Measurements from ENCODE around the gene TIGIT.

The TIGIT gene

GRCh38 chr3:114355653-114356052 is 61.8 kb downstream of the TIGIT start:
- no peak for DNase-seq

GRCh38 chr3:114356066-114356465 is 62.2 kb downstream of the TIGIT start:
- DNase-seq, result no peak

GRCh38 chr3:114356525-114356924 is 62.7 kb downstream of the TIGIT start:
- no peak for DNase-seq
